ENCODE data around the gene TCTN3. TPM values are rescaled to one million over a fixed set of nuclear protein-coding genes. Genes with fewer than 3 reads are reported as not detected.

Gene TCTN3
- total and polyA plus RNA-seq, 10 of the 15 experiments (the other 5 are each of a cell fraction or from before 2014, with no cell fraction given): 20.0 to 48.7 (median 29.1) TPM

DNA sequence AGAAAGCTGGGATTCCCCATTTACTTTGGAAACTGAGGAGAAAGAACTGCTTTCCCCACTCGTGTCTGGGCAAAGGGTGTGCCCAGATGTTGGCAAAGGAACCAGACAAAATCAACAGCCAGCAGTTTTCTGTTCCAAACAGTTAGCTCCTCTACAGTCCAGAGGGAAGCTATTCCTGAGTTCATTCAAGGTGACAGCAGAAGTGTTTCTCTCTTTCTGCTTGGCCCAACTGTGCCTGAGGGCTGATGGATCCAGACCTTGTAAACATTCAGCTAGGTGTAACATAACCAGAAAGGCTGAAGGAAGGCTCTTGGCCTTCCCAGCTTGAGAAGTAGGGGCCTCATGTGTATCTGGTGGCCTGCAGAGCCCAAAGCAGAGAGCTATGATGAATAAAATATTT lies 30.2 kb downstream of the TCTN3 start (continued):
- TF ChIP-seq, protein P1, sequence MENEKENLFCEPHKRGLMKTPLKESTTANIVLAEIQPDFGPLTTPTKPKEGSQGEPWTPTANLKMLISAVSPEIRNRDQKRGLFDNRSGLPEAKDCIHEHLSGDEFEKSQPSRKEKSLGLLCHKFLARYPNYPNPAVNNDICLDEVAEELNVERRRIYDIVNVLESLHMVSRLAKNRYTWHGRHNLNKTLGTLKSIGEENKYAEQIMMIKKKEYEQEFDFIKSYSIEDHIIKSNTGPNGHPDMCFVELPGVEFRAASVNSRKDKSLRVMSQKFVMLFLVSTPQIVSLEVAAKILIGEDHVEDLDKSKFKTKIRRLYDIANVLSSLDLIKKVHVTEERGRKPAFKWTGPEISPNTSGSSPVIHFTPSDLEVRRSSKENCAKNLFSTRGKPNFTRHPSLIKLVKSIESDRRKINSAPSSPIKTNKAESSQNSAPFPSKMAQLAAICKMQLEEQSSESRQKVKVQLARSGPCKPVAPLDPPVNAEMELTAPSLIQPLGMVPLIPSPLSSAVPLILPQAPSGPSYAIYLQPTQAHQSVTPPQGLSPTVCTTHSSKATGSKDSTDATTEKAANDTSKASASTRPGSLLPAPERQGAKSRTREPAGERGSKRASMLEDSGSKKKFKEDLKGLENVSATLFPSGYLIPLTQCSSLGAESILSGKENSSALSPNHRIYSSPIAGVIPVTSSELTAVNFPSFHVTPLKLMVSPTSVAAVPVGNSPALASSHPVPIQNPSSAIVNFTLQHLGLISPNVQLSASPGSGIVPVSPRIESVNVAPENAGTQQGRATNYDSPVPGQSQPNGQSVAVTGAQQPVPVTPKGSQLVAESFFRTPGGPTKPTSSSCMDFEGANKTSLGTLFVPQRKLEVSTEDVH (IDR thresholded peaks at IDR 0.05; ENCODE audit: low read depth, partially characterized antibody): no peak
- TF ChIP-seq, protein P2, sequence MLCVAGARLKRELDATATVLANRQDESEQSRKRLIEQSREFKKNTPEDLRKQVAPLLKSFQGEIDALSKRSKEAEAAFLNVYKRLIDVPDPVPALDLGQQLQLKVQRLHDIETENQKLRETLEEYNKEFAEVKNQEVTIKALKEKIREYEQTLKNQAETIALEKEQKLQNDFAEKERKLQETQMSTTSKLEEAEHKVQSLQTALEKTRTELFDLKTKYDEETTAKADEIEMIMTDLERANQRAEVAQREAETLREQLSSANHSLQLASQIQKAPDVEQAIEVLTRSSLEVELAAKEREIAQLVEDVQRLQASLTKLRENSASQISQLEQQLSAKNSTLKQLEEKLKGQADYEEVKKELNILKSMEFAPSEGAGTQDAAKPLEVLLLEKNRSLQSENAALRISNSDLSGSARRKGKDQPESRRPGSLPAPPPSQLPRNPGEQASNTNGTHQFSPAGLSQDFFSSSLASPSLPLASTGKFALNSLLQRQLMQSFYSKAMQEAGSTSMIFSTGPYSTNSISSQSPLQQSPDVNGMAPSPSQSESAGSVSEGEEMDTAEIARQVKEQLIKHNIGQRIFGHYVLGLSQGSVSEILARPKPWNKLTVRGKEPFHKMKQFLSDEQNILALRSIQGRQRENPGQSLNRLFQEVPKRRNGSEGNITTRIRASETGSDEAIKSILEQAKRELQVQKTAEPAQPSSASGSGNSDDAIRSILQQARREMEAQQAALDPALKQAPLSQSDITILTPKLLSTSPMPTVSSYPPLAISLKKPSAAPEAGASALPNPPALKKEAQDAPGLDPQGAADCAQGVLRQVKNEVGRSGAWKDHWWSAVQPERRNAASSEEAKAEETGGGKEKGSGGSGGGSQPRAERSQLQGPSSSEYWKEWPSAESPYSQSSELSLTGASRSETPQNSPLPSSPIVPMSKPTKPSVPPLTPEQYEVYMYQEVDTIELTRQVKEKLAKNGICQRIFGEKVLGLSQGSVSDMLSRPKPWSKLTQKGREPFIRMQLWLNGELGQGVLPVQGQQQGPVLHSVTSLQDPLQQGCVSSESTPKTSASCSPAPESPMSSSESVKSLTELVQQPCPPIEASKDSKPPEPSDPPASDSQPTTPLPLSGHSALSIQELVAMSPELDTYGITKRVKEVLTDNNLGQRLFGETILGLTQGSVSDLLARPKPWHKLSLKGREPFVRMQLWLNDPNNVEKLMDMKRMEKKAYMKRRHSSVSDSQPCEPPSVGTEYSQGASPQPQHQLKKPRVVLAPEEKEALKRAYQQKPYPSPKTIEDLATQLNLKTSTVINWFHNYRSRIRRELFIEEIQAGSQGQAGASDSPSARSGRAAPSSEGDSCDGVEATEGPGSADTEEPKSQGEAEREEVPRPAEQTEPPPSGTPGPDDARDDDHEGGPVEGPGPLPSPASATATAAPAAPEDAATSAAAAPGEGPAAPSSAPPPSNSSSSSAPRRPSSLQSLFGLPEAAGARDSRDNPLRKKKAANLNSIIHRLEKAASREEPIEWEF (IDR thresholded peaks at IDR 0.05; ENCODE audit: insufficient replicate concordance, low read depth, low read length): no peak
- TF ChIP-seq BMI1 (IDR thresholded peaks at IDR 0.05; ENCODE audit: borderline replicate concordance) (no peak), RAD51 (IDR thresholded peaks at IDR 0.05) (no peak), JUNB (IDR thresholded peaks at IDR 0.05) (no peak), KDM1A (IDR thresholded peaks at IDR 0.05; ENCODE audit: borderline replicate concordance) (no peak)
- TF ChIP-seq, protein P3, sequence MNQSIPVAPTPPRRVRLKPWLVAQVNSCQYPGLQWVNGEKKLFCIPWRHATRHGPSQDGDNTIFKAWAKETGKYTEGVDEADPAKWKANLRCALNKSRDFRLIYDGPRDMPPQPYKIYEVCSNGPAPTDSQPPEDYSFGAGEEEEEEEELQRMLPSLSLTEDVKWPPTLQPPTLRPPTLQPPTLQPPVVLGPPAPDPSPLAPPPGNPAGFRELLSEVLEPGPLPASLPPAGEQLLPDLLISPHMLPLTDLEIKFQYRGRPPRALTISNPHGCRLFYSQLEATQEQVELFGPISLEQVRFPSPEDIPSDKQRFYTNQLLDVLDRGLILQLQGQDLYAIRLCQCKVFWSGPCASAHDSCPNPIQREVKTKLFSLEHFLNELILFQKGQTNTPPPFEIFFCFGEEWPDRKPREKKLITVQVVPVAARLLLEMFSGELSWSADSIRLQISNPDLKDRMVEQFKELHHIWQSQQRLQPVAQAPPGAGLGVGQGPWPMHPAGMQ (IDR thresholded peaks at IDR 0.05; ENCODE audit: borderline replicate concordance): no peak
- TF ChIP-seq, protein P4, sequence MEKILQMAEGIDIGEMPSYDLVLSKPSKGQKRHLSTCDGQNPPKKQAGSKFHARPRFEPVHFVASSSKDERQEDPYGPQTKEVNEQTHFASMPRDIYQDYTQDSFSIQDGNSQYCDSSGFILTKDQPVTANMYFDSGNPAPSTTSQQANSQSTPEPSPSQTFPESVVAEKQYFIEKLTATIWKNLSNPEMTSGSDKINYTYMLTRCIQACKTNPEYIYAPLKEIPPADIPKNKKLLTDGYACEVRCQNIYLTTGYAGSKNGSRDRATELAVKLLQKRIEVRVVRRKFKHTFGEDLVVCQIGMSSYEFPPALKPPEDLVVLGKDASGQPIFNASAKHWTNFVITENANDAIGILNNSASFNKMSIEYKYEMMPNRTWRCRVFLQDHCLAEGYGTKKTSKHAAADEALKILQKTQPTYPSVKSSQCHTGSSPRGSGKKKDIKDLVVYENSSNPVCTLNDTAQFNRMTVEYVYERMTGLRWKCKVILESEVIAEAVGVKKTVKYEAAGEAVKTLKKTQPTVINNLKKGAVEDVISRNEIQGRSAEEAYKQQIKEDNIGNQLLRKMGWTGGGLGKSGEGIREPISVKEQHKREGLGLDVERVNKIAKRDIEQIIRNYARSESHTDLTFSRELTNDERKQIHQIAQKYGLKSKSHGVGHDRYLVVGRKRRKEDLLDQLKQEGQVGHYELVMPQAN (conservative IDR thresholded peaks at IDR 0.05): no peak

All from GM12878 (cell line).